Activated CD4-positive, alpha-beta T cell treated with anti-CD3 and anti-CD28 coated beads, Interleukin-2, amount 10 ng/mL, durations not matched to agents 7 days and 5 days (primary cell): ENCODE measurements around the gene C2orf15. TPM values are rescaled to one million over a fixed set of nuclear protein-coding genes. Genes with fewer than 3 reads are reported as not detected.
"Not testable (repeated sequence)": the region's sequence is repeated elsewhere in the genome, so short reads cannot be mapped to it uniquely, and the experiment has no call there.

ENCODE experiments used
- CTCF ChIA-PET: fragments of 350-600 bp; sonication (Branson Sonifier 250); formaldehyde crosslinking; loops from one replicate; lab custom pipeline; 2021; ENCODE audit warnings: antibody characterized with exemption; lab: Charles Lee
- POLR2A ChIA-PET: fragments of 350-600 bp; sonication (Branson Sonifier 250); formaldehyde crosslinking; loops from one replicate; lab custom pipeline; 2021; ENCODE audit warnings: antibody characterized with exemption; lab: Charles Lee
- DNase-seq: peaks from one replicate; pipeline ENCODE4 v3.0.0-alpha.2; 2020
- H3K27ac Mint-ChIP-seq: one replicate; pipeline ENCODE4 v1.8.0; 2021; ENCODE audit warnings: mild to moderate bottlenecking, moderate library complexity, mixed read lengths
- H3K27me3 Mint-ChIP-seq: one replicate; pipeline ENCODE4 v1.8.0; 2021; ENCODE audit warnings: mixed read lengths
- H3K36me3 Mint-ChIP-seq: one replicate; pipeline ENCODE4 v1.8.0; 2021; ENCODE audit warnings: low read depth, mixed read lengths
- H3K4me1 Mint-ChIP-seq: one replicate; pipeline ENCODE4 v1.8.0; 2021; ENCODE audit warnings: mixed read lengths
- H3K4me3 Mint-ChIP-seq: one replicate; pipeline ENCODE4 v1.8.0; 2021; ENCODE audit warnings: mild to moderate bottlenecking, moderate library complexity, mixed read lengths
- H3K9me3 Mint-ChIP-seq: one replicate; pipeline ENCODE4 v1.8.0; 2021; ENCODE audit warnings: mixed read lengths
- total RNA-seq, 2 experiments: library from RNA; stranded (reverse); gene quantifications; one replicate each; pipeline ENCODE4 v1.2.3, GENCODE V29; 2021

Gene C2orf15
- total RNA-seq, 2 experiments from 2014 or later, result 0.72 to 1.2 TPM

DNA sequence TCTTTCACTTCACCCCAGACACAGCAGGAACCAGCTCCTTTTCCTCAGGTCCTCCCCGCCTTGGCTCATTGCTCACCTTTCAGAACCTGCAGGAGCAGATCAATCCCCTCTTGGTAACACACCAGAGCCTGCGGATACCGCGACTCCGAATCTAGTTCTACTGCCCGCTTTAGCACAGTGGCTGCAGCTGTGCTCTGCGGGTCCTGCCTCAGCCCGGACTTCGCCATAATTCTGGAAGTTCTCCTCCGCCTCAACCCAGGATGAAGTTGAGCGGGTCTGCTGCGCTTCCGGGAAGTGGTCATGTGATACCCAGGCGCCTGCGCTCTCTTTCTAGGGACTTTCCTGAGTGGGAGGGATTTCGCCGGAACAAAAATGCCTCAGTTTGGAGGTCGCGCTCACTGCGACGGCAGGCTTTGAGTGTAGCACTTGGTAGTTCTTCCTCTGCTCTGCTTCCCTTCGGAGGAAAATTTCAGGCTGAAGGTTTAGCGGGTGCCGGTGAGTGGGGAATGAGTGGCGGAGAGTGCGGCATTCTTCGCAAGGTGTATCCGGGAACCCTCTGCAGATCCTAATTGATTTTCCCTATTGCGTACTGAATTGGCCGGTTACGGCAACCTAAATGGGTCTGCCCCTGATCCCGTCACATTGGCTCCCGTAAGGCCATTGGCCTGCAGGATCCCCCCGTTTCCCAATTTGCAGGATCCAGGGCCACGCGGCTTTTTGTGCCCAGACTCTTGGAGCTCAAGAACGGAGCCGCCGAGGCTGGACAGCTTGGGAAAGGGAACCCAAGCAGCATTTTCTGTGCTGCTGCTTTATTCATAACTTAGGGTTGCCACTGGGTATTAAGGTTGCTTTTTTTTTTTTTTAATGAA lies 39.5 kb downstream of the C2orf15 start, which contains the start of the genes MITD1 and MRPL30:
Gene MITD1 (minus strand): TSS at position 304 of the 869 bp plus-strand sequence. CDS start 77 bp downstream, at position 227.
Gene MRPL30 (plus strand): TSS at position 430 of the 869 bp plus-strand sequence. CDS start 5,020 bp downstream, outside the sequence.
- Mint-ChIP-seq H3K9me3 (no peaks in the 10 kb centered on the region), H3K27ac (peak within 1 kb of the TSS; percentile 95), H3K27me3 (no peaks in the 10 kb centered on the region), H3K36me3 (peaks cover 19% of the 10 kb centered on the region), H3K4me3 (peak within 1 kb of the TSS; percentile 99), H3K4me1 (peaks cover 57% of the 10 kb centered on the region)
- POLR2A ChIA-PET, result interaction anchor here (0.6 to 0.8 kb wide), 2 partner anchors 25 to 26 kb away, joined by 3 read pairs; partner anchors contain the start of genes LIPT1 and TSGA10
- DNase-seq, result peak; percentile 93
- CTCF ChIA-PET, result interaction anchor here (1.1 to 1.5 kb wide), 2 partner anchors 23 to 24 kb away, joined by 5 read pairs; no protein-coding TSS in a partner anchor

DNA sequence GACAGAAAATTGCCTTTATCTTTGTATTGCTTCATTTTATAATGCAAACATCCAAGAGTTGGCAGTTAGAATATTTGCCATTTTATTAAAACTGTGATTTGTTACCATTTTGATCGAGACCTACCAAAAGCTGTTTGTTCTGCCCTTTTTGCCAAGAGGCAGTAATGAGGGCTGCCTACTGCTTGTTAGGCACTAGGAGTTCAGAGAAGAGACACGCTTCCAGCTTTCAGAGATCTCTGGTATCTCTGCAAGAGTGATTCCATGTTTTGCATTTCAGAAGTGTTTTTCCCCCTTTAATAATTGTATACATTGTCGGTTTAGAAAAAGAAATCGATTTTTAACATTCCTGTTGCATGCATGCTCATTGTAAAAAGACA lies 40.1 kb downstream of the C2orf15 start:
- DNase-seq, result no peak
- H3K36me3 Mint-ChIP-seq, result peaks cover 21% of the 10 kb centered on the region
- H3K27ac Mint-ChIP-seq, result peak overlapping the region; percentile 95
- peak overlapping the region; percentile 99 for H3K4me3 Mint-ChIP-seq
- H3K9me3 Mint-ChIP-seq, result no peaks in the 10 kb centered on the region
- ChIA-PET CTCF (no interaction called here), POLR2A (interaction anchor here (0.8 kb wide), 1 partner anchor 26 kb away, joined by 3 read pairs; no protein-coding TSS in a partner anchor)
- H3K4me1 Mint-ChIP-seq, result peaks cover 54% of the 10 kb centered on the region
- H3K27me3 Mint-ChIP-seq, result no peaks in the 10 kb centered on the region

DNA sequence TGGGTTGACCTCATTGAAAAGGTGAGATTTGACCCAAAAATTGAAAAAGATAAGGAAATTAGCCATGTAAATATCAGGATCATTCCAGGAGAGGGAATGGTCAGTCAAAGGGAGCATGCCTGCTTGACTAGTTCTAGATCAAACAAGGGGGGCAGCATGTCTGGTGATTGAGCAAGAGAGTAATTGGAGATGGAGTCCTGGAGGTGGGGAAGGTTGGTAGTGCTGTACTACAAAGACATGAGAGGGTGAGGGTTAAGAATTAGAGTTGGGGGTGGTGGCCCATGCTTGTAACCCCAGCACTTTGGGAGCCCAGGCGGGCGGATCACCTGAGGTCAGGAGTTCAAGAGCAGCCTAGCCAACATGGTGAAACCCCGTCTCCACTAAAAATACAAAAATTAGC lies 41.5 kb downstream of the C2orf15 start:
- Mint-ChIP-seq H3K9me3 (no peaks in the 10 kb centered on the region), H3K27me3 (no peaks in the 10 kb centered on the region), H3K4me3 (peak overlapping the region; percentile 23), H3K4me1 (peaks cover 48% of the 10 kb centered on the region), H3K36me3 (peaks cover 22% of the 10 kb centered on the region), H3K27ac (no peak overlapping the region)
- ChIA-PET CTCF (no interaction called here), POLR2A (interaction anchor here (0.6 kb wide), 1 partner anchor 220 kb away, joined by 3 read pairs; no protein-coding TSS in a partner anchor)
- DNase-seq, result no peak

DNA sequence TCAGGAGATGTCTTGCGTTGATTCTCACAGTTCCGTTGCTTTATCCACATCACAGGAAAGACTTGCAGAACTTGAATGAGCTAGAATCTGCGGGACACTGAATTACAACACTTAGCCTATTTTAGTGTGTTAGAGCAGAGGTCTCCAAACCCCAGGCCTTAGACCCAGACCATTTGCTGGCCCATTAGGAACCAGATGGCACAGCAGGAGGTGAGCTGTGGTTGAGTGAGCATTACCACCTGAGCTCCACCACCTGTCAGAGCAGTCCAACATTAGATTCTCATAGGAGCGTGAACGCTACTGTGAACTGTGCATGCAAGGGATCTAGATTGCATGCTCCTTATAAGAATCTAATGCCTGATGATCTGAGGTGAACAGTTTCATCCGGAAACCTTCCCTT lies 43.3 kb downstream of the C2orf15 start:
- no peaks in the 10 kb centered on the region for H3K9me3 Mint-ChIP-seq
- DNase-seq, result no peak
- H3K27me3 Mint-ChIP-seq, result no peaks in the 10 kb centered on the region
- ChIA-PET POLR2A (no interaction called here), CTCF (interaction anchor here (1.0 to 1.4 kb wide), 2 partner anchors 153 to 1485 kb away, joined by 3 read pairs; partner anchors contain the start of gene EIF5B)
- H3K36me3 Mint-ChIP-seq, result peaks cover 23% of the 10 kb centered on the region
- H3K27ac Mint-ChIP-seq, result no peak overlapping the region
- peaks cover 34% of the 10 kb centered on the region for H3K4me1 Mint-ChIP-seq
- H3K4me3 Mint-ChIP-seq, result no peak overlapping the region

DNA sequence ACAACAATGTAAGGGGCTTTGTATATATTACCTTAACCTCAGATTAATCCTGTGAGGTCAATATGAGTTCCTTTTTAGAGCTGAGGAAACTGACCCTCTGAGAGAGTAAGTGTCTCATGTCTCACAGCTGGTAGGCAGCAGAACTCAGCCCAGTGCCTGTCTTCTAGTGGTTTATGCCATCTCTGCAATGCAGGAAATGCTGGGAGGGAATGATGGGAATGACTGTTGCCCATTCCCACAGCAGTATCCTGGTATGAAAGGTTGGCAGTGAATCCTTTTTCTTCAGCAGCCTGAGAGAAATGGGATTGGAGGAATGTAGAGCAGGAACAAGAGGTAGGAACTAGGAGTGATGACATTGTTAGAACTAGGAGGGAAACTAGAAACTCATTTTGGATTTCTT lies 45.5 kb downstream of the C2orf15 start:
- no peak overlapping the region for H3K4me3 Mint-ChIP-seq
- peaks cover 22% of the 10 kb centered on the region for H3K4me1 Mint-ChIP-seq
- peaks cover 38% of the 10 kb centered on the region for H3K36me3 Mint-ChIP-seq
- no peak for DNase-seq
- ChIA-PET POLR2A (no interaction called here), CTCF (no interaction called here)
- no peak overlapping the region for H3K27ac Mint-ChIP-seq
- no peaks in the 10 kb centered on the region for H3K9me3 Mint-ChIP-seq
- H3K27me3 Mint-ChIP-seq, result no peaks in the 10 kb centered on the region

DNA sequence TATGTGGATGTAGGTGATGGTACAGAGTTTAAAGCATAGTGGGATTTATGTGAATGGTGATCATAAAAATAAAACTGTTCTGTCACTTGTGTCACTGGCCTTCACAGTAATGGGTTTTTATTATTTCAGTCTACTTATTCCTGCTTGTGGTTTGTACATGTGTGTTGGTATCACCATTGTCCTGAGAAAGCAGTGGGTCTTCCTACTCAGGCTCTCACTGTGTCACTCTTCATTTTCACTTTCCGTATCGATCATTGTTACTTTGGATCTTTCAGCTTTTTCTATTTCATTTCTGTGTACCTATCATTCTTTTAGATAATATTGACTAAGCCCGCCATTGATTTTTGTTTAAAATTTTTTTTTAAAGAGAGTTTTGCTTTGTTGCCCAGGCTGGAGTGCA lies 46.9 kb downstream of the C2orf15 start:
- ChIA-PET POLR2A (no interaction called here), CTCF (interaction anchor here (0.7 kb wide), 1 partner anchor 21 kb away, joined by 6 read pairs; no protein-coding TSS in a partner anchor)
- Mint-ChIP-seq H3K36me3 (peaks cover 49% of the 10 kb centered on the region), H3K27me3 (no peaks in the 10 kb centered on the region), H3K4me1 (peaks cover 15% of the 10 kb centered on the region), H3K4me3 (no peak overlapping the region), H3K27ac (no peak overlapping the region), H3K9me3 (peaks cover 2% of the 10 kb centered on the region)
- no peak for DNase-seq

DNA sequence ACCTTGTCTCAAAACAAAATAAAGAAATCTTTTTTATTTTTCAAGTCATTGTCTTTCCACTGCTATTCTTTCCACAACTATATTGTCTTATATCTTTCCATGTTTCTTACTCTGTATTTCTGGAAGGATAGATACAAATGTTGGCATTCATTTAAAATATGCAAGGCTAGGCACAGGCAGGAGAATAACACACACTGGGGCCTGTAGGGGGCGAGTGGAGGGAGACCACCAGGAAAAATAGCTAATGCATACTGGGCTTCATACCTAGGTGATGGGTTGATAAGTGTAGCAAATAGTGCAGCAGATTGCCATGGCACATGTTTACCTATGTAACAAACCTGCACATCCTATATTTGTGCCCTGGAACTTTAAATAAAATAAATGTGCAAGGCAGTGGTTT lies 49.0 kb downstream of the C2orf15 start:
- ChIA-PET POLR2A (no interaction called here), CTCF (no interaction called here)
- H3K36me3 Mint-ChIP-seq, result peaks cover 57% of the 10 kb centered on the region
- no peak overlapping the region for H3K4me3 Mint-ChIP-seq
- DNase-seq, result no peak
- H3K27ac Mint-ChIP-seq, result no peak overlapping the region
- peaks cover 7% of the 10 kb centered on the region for H3K4me1 Mint-ChIP-seq
- H3K27me3 Mint-ChIP-seq, result no peaks in the 10 kb centered on the region
- H3K9me3 Mint-ChIP-seq, result peaks cover 2% of the 10 kb centered on the region

DNA sequence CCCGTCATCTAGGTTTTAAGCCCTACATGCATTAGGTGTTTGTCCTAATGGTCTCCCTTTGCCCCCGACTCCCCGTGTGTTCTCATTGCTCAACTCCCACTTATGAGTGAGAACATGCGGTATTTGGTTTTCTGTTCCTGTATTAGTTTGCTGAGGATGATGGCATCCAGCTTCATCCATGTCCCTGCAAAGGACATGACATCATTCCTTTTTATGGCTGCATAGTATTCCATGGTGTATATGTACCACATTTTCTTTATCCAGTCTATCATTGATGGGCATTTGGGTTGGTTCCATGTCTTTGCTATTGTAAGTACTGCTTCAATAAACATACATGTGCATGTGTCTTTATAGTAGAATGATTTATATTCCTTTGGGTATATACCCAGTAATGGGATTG lies 50.9 kb downstream of the C2orf15 start:
- H3K27me3 Mint-ChIP-seq, H3K9me3 Mint-ChIP-seq, POLR2A ChIA-PET, DNase-seq, CTCF ChIA-PET, H3K27ac Mint-ChIP-seq, H3K4me1 Mint-ChIP-seq, H3K4me3 Mint-ChIP-seq: not testable (repeated sequence)
- peaks cover 55% of the 10 kb centered on the region for H3K36me3 Mint-ChIP-seq

DNA sequence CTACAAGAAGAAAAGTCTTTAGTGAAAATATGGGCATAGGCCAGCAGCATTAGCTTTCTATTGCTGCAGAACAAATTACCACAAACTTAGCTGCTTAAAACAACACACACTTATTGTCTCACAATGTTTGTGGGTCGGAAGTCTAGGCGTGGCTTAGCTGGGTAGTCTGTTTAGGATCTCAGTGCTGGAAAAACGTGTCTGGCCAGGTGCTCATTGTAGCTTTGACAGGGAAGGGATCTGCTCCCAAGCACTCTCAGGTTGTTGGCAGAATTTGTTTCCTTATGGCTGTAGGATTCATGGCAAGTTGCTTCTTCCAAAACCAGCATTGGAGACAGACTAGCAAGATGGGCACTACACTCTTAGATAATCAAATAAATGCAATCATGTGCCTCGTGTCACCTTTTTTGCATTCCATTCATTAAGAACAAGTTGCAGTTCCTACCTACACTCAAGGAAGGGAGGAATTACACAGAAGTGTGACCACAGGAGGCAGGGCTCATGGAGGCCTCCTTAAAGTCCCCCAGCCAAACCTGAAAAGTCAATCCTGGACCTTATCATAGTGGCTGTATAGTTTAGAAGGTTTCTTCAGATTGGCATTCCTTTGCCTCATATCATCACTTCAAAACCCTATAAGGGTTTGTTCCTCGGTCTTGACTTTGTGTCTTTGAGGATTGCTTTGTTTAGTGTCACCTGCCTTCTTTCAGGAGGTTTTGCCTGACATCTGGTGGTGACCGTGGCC lies 56.8 kb downstream of the C2orf15 start:
- Mint-ChIP-seq H3K4me3 (no peak overlapping the region), H3K9me3 (no peaks in the 10 kb centered on the region), H3K36me3 (peaks cover 11% of the 10 kb centered on the region), H3K27ac (no peak overlapping the region), H3K27me3 (no peaks in the 10 kb centered on the region), H3K4me1 (peaks cover 1% of the 10 kb centered on the region)
- DNase-seq, result no peak
- ChIA-PET CTCF (no interaction called here), POLR2A (no interaction called here)

DNA sequence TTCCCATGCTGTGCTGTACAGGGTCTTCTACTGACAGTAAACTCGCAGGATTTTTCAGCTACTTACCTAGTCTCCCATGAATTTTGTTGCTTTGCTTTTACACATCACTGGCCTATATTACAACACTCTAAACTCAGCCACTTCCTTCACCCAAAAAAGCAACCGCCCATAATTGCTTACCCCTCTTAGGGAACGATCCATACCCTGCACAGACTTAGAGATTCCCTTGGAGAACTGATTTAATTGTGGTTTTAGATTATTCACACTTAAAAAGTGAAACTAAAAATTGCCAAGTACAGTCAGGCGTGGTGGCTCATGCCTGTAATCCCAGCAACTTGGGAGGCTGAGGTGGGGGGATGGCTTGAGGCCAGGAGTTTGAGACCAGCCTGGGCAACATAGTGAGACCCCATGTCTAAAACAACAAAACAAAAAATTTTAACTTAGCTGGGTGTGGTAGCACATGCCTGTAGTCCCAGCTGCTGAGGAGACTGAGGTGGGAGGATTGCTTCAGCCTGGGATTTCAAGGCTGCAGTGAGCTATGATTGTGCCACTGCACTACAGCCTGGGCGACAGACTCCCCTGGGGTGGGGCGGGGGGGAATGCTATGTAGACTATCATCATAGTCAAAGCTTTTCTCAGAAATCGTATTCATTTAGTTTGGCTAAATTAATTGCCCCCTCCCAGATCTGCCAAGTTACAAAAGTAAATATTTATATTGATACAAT lies 58.7 kb downstream of the C2orf15 start:
- Mint-ChIP-seq H3K36me3 (peaks cover 7% of the 10 kb centered on the region), H3K4me3 (no peak overlapping the region), H3K4me1 (peaks cover 1% of the 10 kb centered on the region), H3K27ac (no peak overlapping the region), H3K27me3 (no peaks in the 10 kb centered on the region), H3K9me3 (peaks cover 2% of the 10 kb centered on the region)
- ChIA-PET POLR2A (no interaction called here), CTCF (no interaction called here)
- no peak for DNase-seq
